GM12878 (cell line): ENCODE results near the gene GFAP. TPM values are rescaled to one million over a fixed set of nuclear protein-coding genes. Genes with fewer than 3 reads are reported as not detected.
"Not testable (repeated sequence)": the region's sequence is repeated elsewhere in the genome, so short reads cannot be mapped to it uniquely, and the experiment has no call there.

Experiments
- ATAC-seq: fragments of 200-7000 bp; cut with Tn5 transposase; 3 replicates; pipeline ENCODE4 v1.9.1; 2020; ENCODE audit warnings: mild to moderate bottlenecking, moderate library complexity
- BruUV-seq: library from RNA; stranded (reverse); fragments of 400-500 nt; replicated peaks from 2 replicates; lab custom pipeline; 2021; lab: Mats Ljungman, UMichigan
- CTCF ChIA-PET: fragments of 300-600 bp; sonication (Branson Sonifier 250); formaldehyde crosslinking; extraction: SDS; loops from one replicate; lab custom pipeline; 2021; ENCODE audit warnings: inconsistent platforms; lab: Yijun Ruan, JAX
- POLR2A ChIA-PET: fragments of 350-600 bp; formaldehyde crosslinking; extraction: SDS; loops from one replicate; lab custom pipeline; 2021; ENCODE audit warnings: inconsistent platforms; lab: Charles Lee
- RAD21 ChIA-PET: fragments of 300-600 bp; sonication (Branson Sonifier 250); formaldehyde crosslinking; loops from one replicate; lab custom pipeline; 2023; ENCODE audit warnings: antibody characterized with exemption; ENCODE audit not compliant: unreplicated experiment; lab: Charles Lee
- SMC1A ChIA-PET: fragments of 300-600 bp; sonication (Branson Sonifier 250); formaldehyde crosslinking; loops from one replicate; lab custom pipeline; 2023; ENCODE audit not compliant: unreplicated experiment, uncharacterized antibody; lab: Charles Lee
- DNase-seq: peaks from one replicate; pipeline ENCODE4 v3.0.0-alpha.2; 2011; ENCODE audit warnings: low read depth, low spot score
- FAIRE-seq: peaks from 3 replicates; lab custom pipeline; 2011; peaks lifted over from hg19 to GRCh38; lab: Jason Lieb, UNC
- H2AFZ ChIP-seq: 2 replicates; pipeline ENCODE4 v1.6.0; 2011; ENCODE audit warnings: low read depth, low read length, control low read depth; ENCODE audit not compliant: control insufficient read depth
- H3K27ac ChIP-seq: 2 replicates; pipeline ENCODE4 v1.5.1; 2011; ENCODE audit warnings: control low read depth; ENCODE audit not compliant: control insufficient read depth, insufficient read depth
- H3K27me3 ChIP-seq, 2 experiments: replicated peaks in 1 of 2; 2 replicates each; pipeline versions ENCODE4 v1.6.0 to v1.6.1; 2011; ENCODE audit warnings: low read length in 1 of 2; ENCODE audit not compliant: control insufficient read depth in 2 of 2, insufficient read depth in 2 of 2
- H3K36me3 ChIP-seq, 2 experiments: 2 replicates each; pipeline ENCODE4 v1.5.1; 2011; ENCODE audit warnings: low read length in 1 of 2; ENCODE audit not compliant: control insufficient read depth in 2 of 2, insufficient read depth in 2 of 2
- H3K4me1 ChIP-seq: 2 replicates; pipeline ENCODE4 v1.6.1; 2011; ENCODE audit warnings: mild to moderate bottlenecking, low read length, moderate library complexity, mixed read lengths; ENCODE audit not compliant: control insufficient read depth, insufficient read depth
- H3K4me2 ChIP-seq: 2 replicates; pipeline ENCODE4 v1.6.0; 2011; ENCODE audit warnings: control low read depth; ENCODE audit not compliant: control insufficient read depth, insufficient read depth
- H3K4me3 ChIP-seq: fragments of 200-600 bp; sonication (generic); 2 replicates; pipeline ENCODE4 v1.5.1; 2016
- H3K79me2 ChIP-seq: 2 replicates; pipeline ENCODE4 v1.6.0; 2011; ENCODE audit warnings: low read length; ENCODE audit not compliant: control insufficient read depth, insufficient read depth
- H3K9ac ChIP-seq: 2 replicates; pipeline ENCODE4 v1.8.0; 2011; ENCODE audit warnings: low read length, control low read depth, mixed read lengths; ENCODE audit not compliant: control insufficient read depth, insufficient read depth
- H3K9me3 ChIP-seq: replicated peaks from 3 replicates; pipeline ENCODE4 v1.5.1; 2011; ENCODE audit warnings: mild to moderate bottlenecking, low read length; ENCODE audit not compliant: control insufficient read depth, insufficient read depth
- H4K20me1 ChIP-seq: 2 replicates; pipeline ENCODE4 v1.6.0; 2011; ENCODE audit not compliant: control insufficient read depth, insufficient read depth
- CHD1 ChIP-seq: IDR thresholded peaks from 2 replicates; pipeline ENCODE4 v1.6.1; 2012; ENCODE audit warnings: low read depth, low read length, improper control_type of control experiment
- MTA2 ChIP-seq: fragments of 450-650 bp; IDR thresholded peaks from 2 replicates; pipeline ENCODE4 v1.6.1; 2016; ENCODE audit warnings: low read depth, mild to moderate bottlenecking, moderate library complexity
- POLR2AphosphoS2 ChIP-seq: IDR thresholded peaks from 2 replicates; pipeline ENCODE4 v1.6.1; 2011; ENCODE audit warnings: low read depth, mild to moderate bottlenecking, low read length, improper control_type of control experiment, moderate library complexity
- SMAD1 ChIP-seq: fragments of 450-650 bp; IDR thresholded peaks from 2 replicates; pipeline ENCODE4 v1.6.1; 2018; ENCODE audit warnings: mild to moderate bottlenecking, low read depth; ENCODE audit not compliant: partially characterized antibody
- WGBS: methylation state at CpG from one replicate; pipeline ENCODE4 v1.1.6; 2016; ENCODE audit warnings: low lambda C conversion rate; ENCODE audit not compliant: insufficient replicate concordance, insufficient coverage; ENCODE audit errors: missing lambda C conversion rate; 5-methylcytosine and 5-hydroxymethylcytosine counted together
- in situ Hi-C: fragments of 300-500 bp; cut with MboI; formaldehyde crosslinking; loops from 9 replicates; pipeline ENCODE4 v1.14.3; 2018; ENCODE audit warnings: mixed read lengths
- intact Hi-C: fragments of 100-400 bp; cut with micrococcal nuclease; formaldehyde crosslinking; loops from one replicate; pipeline ENCODE4 v1.14.2; 2022; ENCODE audit not compliant: unreplicated experiment
- polyA plus RNA-seq, 11 experiments: library from polyadenylated mRNA; depleted of rRNA in 4 of 11; unstranded in 6 of 11; stranded (reverse) in 5 of 11; fragments of >200 nt; fragmentation: Nextera tagmentation in 4 of 11; fragmentation: Illumina TruSeq in 1 of 11; extraction: Ambion mirVana in 4 of 11; extraction: Trizol in 1 of 11; gene quantifications; 1 replicate in 1 of 11; 2 replicates in 10 of 11; pipeline versions ENCODE4 v1.2.1 to v1.2.3, GENCODE V29; 2011 to 2016; ENCODE audit warnings: inconsistent platforms in 2 of 11, missing spikeins in 2 of 11, low read depth in 1 of 11
- total RNA-seq, 4 experiments: library from RNA; depleted of rRNA in 3 of 4; stranded (reverse); fragments of >200 nt in 3 of 4; fragmentation: Illumina TruSeq in 1 of 4; extraction: Trizol in 1 of 4; gene quantifications; 2 replicates each; pipeline versions ENCODE4 v1.2.1 to v1.2.3, GENCODE V29; 2013 to 2021
- TF ChIP-seq, protein P1 (sequence below): fragments of 150-350 bp; IDR thresholded peaks from 2 replicates; pipeline ENCODE4 v1.6.1; 2014; ENCODE audit warnings: mild to moderate bottlenecking, low read depth, low read length
- TF ChIP-seq, protein P2 (sequence below): fragments of 150-350 bp; IDR thresholded peaks from 2 replicates; pipeline ENCODE4 v1.6.1; 2016; ENCODE audit warnings: low read depth, low read length

GFAP gene
- total and polyA plus RNA-seq, 10 of the 15 experiments (the other 5 are each of a cell fraction or from before 2014, with no cell fraction given) = 0.04 to 0.25 TPM; not detected in 8

DNA sequence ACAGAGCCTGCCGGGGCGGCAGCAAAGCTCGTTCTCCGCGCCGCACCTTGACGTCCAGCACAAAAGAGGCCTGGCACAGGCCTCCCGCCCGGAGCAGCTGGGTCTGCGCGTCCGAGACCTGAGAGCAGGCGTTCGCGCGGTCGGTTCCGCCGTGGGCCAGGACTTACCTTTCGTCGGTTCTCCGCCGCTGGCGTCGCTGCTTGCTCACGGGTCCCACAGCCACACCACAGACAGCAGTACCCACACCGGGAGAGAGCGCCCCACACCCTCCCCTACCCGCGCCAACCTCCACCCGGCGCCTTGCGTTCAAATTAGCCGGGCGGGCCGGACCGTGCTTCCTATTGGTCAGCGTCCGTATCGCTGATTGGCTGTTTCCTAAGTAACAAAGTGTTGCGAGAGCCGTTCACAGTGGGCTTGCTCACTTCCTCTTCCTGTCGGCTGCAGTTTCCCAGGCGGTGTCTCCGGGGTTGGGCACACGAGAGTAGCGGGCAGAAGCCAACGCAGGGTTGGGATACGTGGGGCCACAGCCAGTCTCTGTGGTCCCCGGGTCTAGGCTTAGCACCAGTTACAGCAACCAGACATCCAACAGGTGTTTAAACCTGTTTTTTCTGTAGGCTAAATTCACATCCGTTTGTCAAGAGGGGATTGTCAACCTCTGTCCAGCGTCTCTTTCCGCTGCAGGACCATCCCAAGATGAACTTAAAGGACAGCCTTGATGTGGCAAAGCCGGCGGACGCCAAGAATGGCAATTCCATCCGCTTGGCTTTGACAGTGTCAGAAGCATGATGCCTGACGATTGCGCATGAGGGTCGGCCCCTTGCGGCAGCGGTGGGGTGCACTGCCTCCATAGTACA is 32.4 kb upstream of the GFAP start, which contains the start of gene KIF18B (continued):
- TF ChIP-seq, protein P1, sequence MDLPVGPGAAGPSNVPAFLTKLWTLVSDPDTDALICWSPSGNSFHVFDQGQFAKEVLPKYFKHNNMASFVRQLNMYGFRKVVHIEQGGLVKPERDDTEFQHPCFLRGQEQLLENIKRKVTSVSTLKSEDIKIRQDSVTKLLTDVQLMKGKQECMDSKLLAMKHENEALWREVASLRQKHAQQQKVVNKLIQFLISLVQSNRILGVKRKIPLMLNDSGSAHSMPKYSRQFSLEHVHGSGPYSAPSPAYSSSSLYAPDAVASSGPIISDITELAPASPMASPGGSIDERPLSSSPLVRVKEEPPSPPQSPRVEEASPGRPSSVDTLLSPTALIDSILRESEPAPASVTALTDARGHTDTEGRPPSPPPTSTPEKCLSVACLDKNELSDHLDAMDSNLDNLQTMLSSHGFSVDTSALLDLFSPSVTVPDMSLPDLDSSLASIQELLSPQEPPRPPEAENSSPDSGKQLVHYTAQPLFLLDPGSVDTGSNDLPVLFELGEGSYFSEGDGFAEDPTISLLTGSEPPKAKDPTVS = no peak
- TF ChIP-seq POLR2AphosphoS2 = peak; percentile 94
- no peak for TF ChIP-seq CHD1
- TF ChIP-seq, protein P2, sequence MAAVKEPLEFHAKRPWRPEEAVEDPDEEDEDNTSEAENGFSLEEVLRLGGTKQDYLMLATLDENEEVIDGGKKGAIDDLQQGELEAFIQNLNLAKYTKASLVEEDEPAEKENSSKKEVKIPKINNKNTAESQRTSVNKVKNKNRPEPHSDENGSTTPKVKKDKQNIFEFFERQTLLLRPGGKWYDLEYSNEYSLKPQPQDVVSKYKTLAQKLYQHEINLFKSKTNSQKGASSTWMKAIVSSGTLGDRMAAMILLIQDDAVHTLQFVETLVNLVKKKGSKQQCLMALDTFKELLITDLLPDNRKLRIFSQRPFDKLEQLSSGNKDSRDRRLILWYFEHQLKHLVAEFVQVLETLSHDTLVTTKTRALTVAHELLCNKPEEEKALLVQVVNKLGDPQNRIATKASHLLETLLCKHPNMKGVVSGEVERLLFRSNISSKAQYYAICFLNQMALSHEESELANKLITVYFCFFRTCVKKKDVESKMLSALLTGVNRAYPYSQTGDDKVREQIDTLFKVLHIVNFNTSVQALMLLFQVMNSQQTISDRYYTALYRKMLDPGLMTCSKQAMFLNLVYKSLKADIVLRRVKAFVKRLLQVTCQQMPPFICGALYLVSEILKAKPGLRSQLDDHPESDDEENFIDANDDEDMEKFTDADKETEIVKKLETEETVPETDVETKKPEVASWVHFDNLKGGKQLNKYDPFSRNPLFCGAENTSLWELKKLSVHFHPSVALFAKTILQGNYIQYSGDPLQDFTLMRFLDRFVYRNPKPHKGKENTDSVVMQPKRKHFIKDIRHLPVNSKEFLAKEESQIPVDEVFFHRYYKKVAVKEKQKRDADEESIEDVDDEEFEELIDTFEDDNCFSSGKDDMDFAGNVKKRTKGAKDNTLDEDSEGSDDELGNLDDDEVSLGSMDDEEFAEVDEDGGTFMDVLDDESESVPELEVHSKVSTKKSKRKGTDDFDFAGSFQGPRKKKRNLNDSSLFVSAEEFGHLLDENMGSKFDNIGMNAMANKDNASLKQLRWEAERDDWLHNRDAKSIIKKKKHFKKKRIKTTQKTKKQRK = no peak
- peak; percentile 39; the same call in 1 of the 2 replicates for TF ChIP-seq MTA2
- peak; percentile 87 for TF ChIP-seq SMAD1

DNA sequence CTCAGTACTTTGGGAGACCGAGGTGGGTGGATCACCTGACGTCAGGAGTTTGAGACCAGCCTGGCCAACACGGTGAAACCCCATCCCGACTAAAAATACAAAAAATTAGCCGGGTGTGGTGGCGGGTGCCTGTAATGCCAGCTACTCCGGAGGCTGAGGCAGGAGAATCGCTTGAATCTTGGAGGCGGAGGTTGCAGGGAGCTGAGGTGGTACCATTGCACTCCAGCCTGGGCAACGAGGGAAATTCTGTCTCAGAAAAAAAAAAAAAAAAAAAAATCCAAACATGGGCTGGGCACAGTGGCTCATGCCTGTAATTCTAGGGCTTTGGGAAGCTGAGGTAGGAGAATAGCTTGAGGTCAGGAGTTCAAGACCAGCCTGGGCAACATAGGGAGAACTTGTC is 30.4 kb upstream of the GFAP start:
- ATAC-seq, BruUV-seq, H3K27ac ChIP-seq, H3K36me3 ChIP-seq, H3K4me1 ChIP-seq, H3K27me3 ChIP-seq, DNase-seq, intact Hi-C loops, H4K20me1 ChIP-seq, FAIRE-seq, H3K9ac ChIP-seq, H3K9me3 ChIP-seq, H2AFZ ChIP-seq, H3K4me3 ChIP-seq, in situ Hi-C loops: not testable (repeated sequence)
- 94% methylated on average over 10 of the region's 10 CpGs for WGBS
- Histone ChIP-seq H3K4me2 (peak overlapping the region; percentile 44; the same call in 1 of the 2 replicates), H3K79me2 (peaks cover 63% of the 10 kb centered on the region)
- RAD21 ChIA-PET = interaction anchor here (0.9 kb wide), 1 partner anchor 205 kb away, joined by 3 read pairs; no protein-coding TSS in a partner anchor
- CTCF ChIA-PET = interaction anchor here (0.8 to 1.4 kb wide), 3 partner anchors 15 to 26 kb away, joined by 3 to 7 read pairs (median 6); no protein-coding TSS in a partner anchor
- POLR2A ChIA-PET = interaction anchor here (0.6 to 1.9 kb wide), 5 partner anchors 16 to 694 kb away, joined by 3 to 10 read pairs (median 5); partner anchors contain the start of gene NMT1
- SMC1A ChIA-PET = interaction anchor here (1.1 to 1.9 kb wide), 2 partner anchors 10 to 25 kb away, joined by 3 to 10 read pairs; no protein-coding TSS in a partner anchor
